HG02571 (cell line): ENCODE results near the gene WDR5.

Experiments
- ATAC-seq: cut with Tn5 transposase; IDR thresholded peaks from one replicate; pipeline ENCODE4 v1.9.1; 2021; ENCODE audit warnings: mild to moderate bottlenecking, moderate library complexity; ENCODE audit not compliant: unreplicated experiment

Gene WDR5

DNA sequence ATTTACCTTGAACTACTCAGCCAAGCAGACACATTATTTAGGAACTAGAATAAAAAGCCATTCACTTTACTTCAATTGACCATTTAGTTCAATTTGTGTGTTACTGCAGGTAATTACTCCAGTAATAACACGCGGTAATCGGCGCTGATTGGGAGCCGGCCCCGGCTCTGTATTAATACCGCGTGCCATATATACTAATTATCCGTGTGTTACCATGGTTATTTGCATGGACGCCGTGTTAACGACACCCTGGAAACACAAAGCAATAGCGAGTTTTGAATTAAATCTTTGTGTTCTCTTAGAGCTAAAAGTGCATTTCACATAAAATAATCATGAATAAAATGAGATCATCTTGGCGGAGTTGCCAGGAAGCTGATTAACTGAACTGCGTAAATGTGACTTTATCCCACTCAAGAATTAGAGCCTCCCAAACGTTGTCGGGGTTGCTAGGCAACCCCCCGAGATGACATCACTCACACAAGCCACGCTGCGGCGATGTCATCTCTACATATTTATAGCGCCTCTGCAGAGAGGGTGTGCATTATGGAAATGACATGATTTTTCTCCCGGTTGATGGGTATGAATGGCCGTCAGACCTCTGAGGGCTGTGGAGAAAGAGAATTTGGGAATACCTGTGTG, 69.9 kb downstream of the WDR5 start:
- no peak for ATAC-seq

- peak; percentile 59 for ATAC-seq
Observed at GRCh38 chr9:134206311-134207300, 70.7 kb downstream of the WDR5 start.

GRCh38 chr9:134208310-134208841, 72.5 kb downstream of the WDR5 start:
- no peak for ATAC-seq

DNA sequence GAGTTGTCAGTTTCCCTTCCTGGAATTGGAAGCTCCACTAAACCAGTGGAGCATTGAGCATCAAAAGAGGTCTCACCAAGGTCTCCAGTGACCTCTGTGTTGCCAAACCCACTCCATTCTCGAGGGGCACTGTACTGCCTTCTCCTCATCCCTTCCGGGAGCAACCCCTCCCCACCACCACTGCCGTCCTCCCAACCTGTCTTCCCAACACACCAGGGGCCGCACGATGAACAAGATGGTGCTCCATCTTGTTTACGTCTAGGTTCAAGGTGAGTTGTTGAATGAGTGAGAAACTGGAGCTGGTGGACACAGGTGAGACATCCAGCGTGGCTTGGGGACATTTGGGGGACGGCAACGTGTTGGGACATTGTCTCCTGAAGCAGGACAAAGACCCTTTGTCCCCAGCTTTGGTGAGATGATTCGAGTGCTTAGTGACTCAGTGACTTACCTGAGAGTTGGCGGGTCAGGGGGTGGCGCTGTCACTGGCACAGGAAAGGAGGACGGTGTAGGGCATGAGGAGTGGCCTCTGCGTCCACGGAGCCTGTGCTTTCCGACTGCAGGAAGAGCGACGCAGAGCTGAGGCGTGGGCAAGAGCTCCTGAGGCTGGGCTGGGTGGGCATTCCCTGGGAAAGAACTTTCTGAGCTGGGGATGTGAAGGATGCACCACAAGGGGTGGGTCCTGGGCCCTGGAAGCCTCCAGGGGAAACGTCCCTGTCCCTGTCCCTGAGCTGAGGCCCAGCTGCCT, 73.3 kb downstream of the WDR5 start:
- no peak for ATAC-seq
